ENCODE measurements around the gene DPPA2.

Gene DPPA2

GRCh38 chr3:109270779-109271178, 45.5 kb downstream of the DPPA2 start:
- no peak for ATAC-seq (replicated peaks)

GRCh38 chr3:109269577-109270275, 46.6 kb downstream of the DPPA2 start:
- no peak overlapping the region for H3K4me3 Mint-ChIP-seq
- peaks cover 0 to 6% of the 10 kb centered on the region in 2 donors for H3K27me3 Mint-ChIP-seq
- no peaks in the 10 kb centered on the region for H3K36me3 Mint-ChIP-seq
- DNase-seq (no peak), ATAC-seq (replicated peaks) (peak; percentile 41 to 62)
- H3K27ac Mint-ChIP-seq: no peak overlapping the region
- no peaks in the 10 kb centered on the region for H3K4me1 Mint-ChIP-seq
- no peaks in the 10 kb centered on the region for H3K9me3 Mint-ChIP-seq

More at GRCh38 chr3:109270779-109271178, 45.5 kb downstream of the DPPA2 start:
- Mint-ChIP-seq H3K4me1 (no peaks in the 10 kb centered on the region), H3K9me3 (no peaks in the 10 kb centered on the region), H3K27ac (no peak overlapping the region), H3K4me3 (no peak overlapping the region), H3K36me3 (no peaks in the 10 kb centered on the region), H3K27me3 (peaks cover 0 to 6% of the 10 kb centered on the region in 2 donors)
- no peak for DNase-seq

GRCh38 chr3:109268181-109268580, 48.1 kb downstream of the DPPA2 start:
- DNase-seq (no peak), ATAC-seq (replicated peaks) (no peak)
- H3K27me3 Mint-ChIP-seq: no peaks in the 10 kb centered on the region
- H3K9me3 Mint-ChIP-seq: no peaks in the 10 kb centered on the region
- no peak overlapping the region for H3K27ac Mint-ChIP-seq
- no peaks in the 10 kb centered on the region for H3K36me3 Mint-ChIP-seq
- no peak overlapping the region for H3K4me3 Mint-ChIP-seq
- no peaks in the 10 kb centered on the region for H3K4me1 Mint-ChIP-seq

GRCh38 chr3:109265295-109265694, 51.0 kb downstream of the DPPA2 start:
- H3K36me3 Mint-ChIP-seq: no peaks in the 10 kb centered on the region
- no peak for ATAC-seq (replicated peaks)
- H3K4me3 Mint-ChIP-seq: no peak overlapping the region
- H3K4me1 Mint-ChIP-seq: no peaks in the 10 kb centered on the region
- no peak overlapping the region for H3K27ac Mint-ChIP-seq
- H3K27me3 Mint-ChIP-seq: no peaks in the 10 kb centered on the region
- DNase-seq: no peak
- H3K9me3 Mint-ChIP-seq: no peaks in the 10 kb centered on the region

GRCh38 chr3:109257269-109257668, 59.0 kb downstream of the DPPA2 start:
- Mint-ChIP-seq H3K9me3 (peaks cover 3 to 4% of the 10 kb centered on the region in 2 donors), H3K36me3 (no peaks in the 10 kb centered on the region), H3K4me3 (no peak overlapping the region), H3K27ac (no peak overlapping the region), H3K4me1 (no peaks in the 10 kb centered on the region), H3K27me3 (no peaks in the 10 kb centered on the region)
- DNase-seq (no peak), ATAC-seq (replicated peaks) (no peak)

GRCh38 chr3:109254770-109255169, 61.5 kb downstream of the DPPA2 start:
- Mint-ChIP-seq H3K27me3 (no peaks in the 10 kb centered on the region), H3K4me1 (no peaks in the 10 kb centered on the region), H3K36me3 (no peaks in the 10 kb centered on the region), H3K4me3 (no peak overlapping the region), H3K9me3 (peaks cover 3 to 4% of the 10 kb centered on the region in 2 donors), H3K27ac (no peak overlapping the region)
- no peak for ATAC-seq (replicated peaks)
- no peak for DNase-seq

GRCh38 chr3:109252641-109253040, 63.7 kb downstream of the DPPA2 start:
- H3K36me3 Mint-ChIP-seq: no peaks in the 10 kb centered on the region
- H3K9me3 Mint-ChIP-seq: peaks cover 3 to 4% of the 10 kb centered on the region in 2 donors
- no peak for ATAC-seq (replicated peaks)
- no peaks in the 10 kb centered on the region for H3K4me1 Mint-ChIP-seq
- no peak for DNase-seq
- H3K27me3 Mint-ChIP-seq: no peaks in the 10 kb centered on the region
- no peak overlapping the region for H3K4me3 Mint-ChIP-seq
- H3K27ac Mint-ChIP-seq: no peak overlapping the region

Measured in stimulated activated naive B cell treated with anti-CD40 and anti-IgM and Interleukin-4, amounts not matched to agents 10 μg/mL and 1 μg/mL and 100 μg/mL, for 72 hours (primary cell).